Hepatocyte (in vitro differentiated cells): ENCODE measurements around the gene RIN2. TPM values are rescaled to one million over a fixed set of nuclear protein-coding genes. Genes with fewer than 3 reads are reported as not detected.
A peak's percentile ranks its signal among the peaks of the same experiment; 100 is the strongest.
"Not testable (repeated sequence)": the region's sequence is repeated elsewhere in the genome, so short reads cannot be mapped to it uniquely, and the experiment has no call there.

ENCODE experiments used
- DNase-seq: peaks from one replicate; pipeline ENCODE4 v3.0.0-alpha.2; 2016; ENCODE audit warnings: low spot score
- H2AFZ ChIP-seq: fragments of 200-600 bp; sonication (generic); 2 replicates; pipeline ENCODE4 v1.6.0; 2016; ENCODE audit warnings: antibody characterized with exemption, mild to moderate bottlenecking
- H3K27ac ChIP-seq: fragments of 200-600 bp; sonication (generic); 2 replicates; pipeline ENCODE4 v1.5.1; 2016; ENCODE audit warnings: mild to moderate bottlenecking
- H3K27me3 ChIP-seq: fragments of 200-600 bp; sonication (generic); 2 replicates; pipeline ENCODE4 v1.6.1; 2016
- H3K36me3 ChIP-seq: fragments of 200-600 bp; sonication (generic); replicated peaks from 2 replicates; pipeline ENCODE4 v1.5.1; 2016; ENCODE audit warnings: low read depth; ENCODE audit not compliant: insufficient read depth
- H3K4me1 ChIP-seq: fragments of 200-600 bp; sonication (generic); 2 replicates; pipeline ENCODE4 v1.5.1; 2016; ENCODE audit warnings: mild to moderate bottlenecking, moderate library complexity; ENCODE audit not compliant: insufficient read depth
- H3K4me2 ChIP-seq: fragments of 200-600 bp; sonication (generic); 2 replicates; pipeline ENCODE4 v1.6.0; 2016
- H3K4me3 ChIP-seq: fragments of 200-600 bp; sonication (generic); 2 replicates; pipeline ENCODE4 v1.5.1; 2016; ENCODE audit warnings: mild to moderate bottlenecking
- H3K79me2 ChIP-seq: fragments of 200-600 bp; sonication (generic); 2 replicates; pipeline ENCODE4 v1.6.0; 2017; ENCODE audit warnings: mild to moderate bottlenecking
- H3K9me2 ChIP-seq: fragments of 200-600 bp; sonication (generic); replicated peaks from 2 replicates; pipeline ENCODE4 v1.6.0; 2017; ENCODE audit warnings: mild to moderate bottlenecking; ENCODE audit not compliant: insufficient read depth
- H3K9me3 ChIP-seq: fragments of 200-600 bp; sonication (generic); 2 replicates; pipeline ENCODE4 v1.5.1; 2016; ENCODE audit warnings: low read depth, mild to moderate bottlenecking
- H4K20me1 ChIP-seq: fragments of 200-600 bp; sonication (generic); 2 replicates; pipeline ENCODE4 v1.6.0; 2016; ENCODE audit warnings: mild to moderate bottlenecking; ENCODE audit not compliant: insufficient read depth, poor library complexity, severe bottlenecking
- EZH2 ChIP-seq: fragments of 200-600 bp; sonication (generic); IDR thresholded peaks from 2 replicates; pipeline ENCODE4 v1.6.1; 2016; ENCODE audit warnings: antibody characterized with exemption, mild to moderate bottlenecking, borderline replicate concordance
- EZH2phosphoT487 ChIP-seq: fragments of 200-600 bp; sonication (generic); IDR thresholded peaks from one replicate; pipeline ENCODE4 v1.6.1; 2018; ENCODE audit warnings: antibody characterized with exemption, mild to moderate bottlenecking, low read depth, moderate library complexity; ENCODE audit not compliant: unreplicated experiment, severe bottlenecking
- WGBS: methylation state at CpG from one replicate; pipeline ENCODE4 v1.1.6; 2016; ENCODE audit warnings: low lambda C conversion rate; ENCODE audit errors: missing lambda C conversion rate; 5-methylcytosine and 5-hydroxymethylcytosine counted together
- polyA plus RNA-seq: library from polyadenylated mRNA; unstranded; fragments of >200 nt; fragmentation: Nextera tagmentation; extraction: Ambion mirVana; gene quantifications from 2 replicates; pipeline ENCODE4 v1.2.1, GENCODE V29; 2016
- total RNA-seq: library from RNA; depleted of rRNA; stranded (reverse); fragments of >200 nt; gene quantifications from 2 replicates; pipeline ENCODE4 v1.2.3, GENCODE V29; 2014
- TF ChIP-seq, protein P1 (sequence below): fragments of 200-600 bp; sonication (generic); IDR thresholded peaks from 2 replicates; pipeline ENCODE4 v1.5.1; 2016; ENCODE audit warnings: antibody characterized with exemption, mild to moderate bottlenecking; ENCODE audit not compliant: poor library complexity

The RIN2 gene
- total and polyA plus RNA-seq, 2 experiments from 2014 or later: 24.5 to 39.0 TPM

DNA sequence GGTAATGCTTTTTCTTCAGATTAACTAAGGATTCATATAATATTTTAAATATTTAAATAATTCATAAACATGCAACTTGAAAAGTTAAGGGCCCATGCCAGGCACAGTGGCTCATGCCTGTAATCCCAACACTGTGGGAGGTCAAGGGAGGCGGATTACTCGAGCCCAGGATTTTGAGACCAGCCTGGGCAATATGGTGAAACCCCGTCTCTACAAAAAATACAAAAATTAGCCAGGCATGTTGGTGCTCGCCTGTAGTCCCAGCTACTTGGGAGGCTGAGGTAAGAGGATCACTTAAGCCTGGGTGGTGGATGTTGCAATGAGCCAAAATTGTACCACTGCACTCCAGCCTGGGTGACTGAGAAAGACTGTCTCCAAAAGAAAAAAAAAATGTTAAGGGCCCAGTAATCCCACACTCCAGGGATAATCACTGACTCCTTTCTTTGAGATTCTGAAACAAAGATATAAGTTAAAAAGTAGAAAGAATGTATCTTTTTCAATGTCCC lies 7.9 kb upstream of the RIN2 start:
- Histone ChIP-seq H2AFZ (no peak overlapping the region), H3K36me3 (no peaks in the 10 kb centered on the region), H3K27me3 (no peaks in the 10 kb centered on the region), H3K4me1 (peaks cover 8% of the 10 kb centered on the region), H3K9me3 (no peaks in the 10 kb centered on the region), H3K4me2 (no peak overlapping the region), H3K4me3 (no peak overlapping the region), H3K27ac (peak overlapping the region; percentile 84), H3K9me2 (no peaks in the 10 kb centered on the region), H4K20me1 (no peaks in the 10 kb centered on the region), H3K79me2 (no peaks in the 10 kb centered on the region)
- DNase-seq: no peak
- WGBS: 86% methylated on average over 4 of the region's 4 CpGs
- TF ChIP-seq EZH2: no peak
- TF ChIP-seq, protein P1, sequence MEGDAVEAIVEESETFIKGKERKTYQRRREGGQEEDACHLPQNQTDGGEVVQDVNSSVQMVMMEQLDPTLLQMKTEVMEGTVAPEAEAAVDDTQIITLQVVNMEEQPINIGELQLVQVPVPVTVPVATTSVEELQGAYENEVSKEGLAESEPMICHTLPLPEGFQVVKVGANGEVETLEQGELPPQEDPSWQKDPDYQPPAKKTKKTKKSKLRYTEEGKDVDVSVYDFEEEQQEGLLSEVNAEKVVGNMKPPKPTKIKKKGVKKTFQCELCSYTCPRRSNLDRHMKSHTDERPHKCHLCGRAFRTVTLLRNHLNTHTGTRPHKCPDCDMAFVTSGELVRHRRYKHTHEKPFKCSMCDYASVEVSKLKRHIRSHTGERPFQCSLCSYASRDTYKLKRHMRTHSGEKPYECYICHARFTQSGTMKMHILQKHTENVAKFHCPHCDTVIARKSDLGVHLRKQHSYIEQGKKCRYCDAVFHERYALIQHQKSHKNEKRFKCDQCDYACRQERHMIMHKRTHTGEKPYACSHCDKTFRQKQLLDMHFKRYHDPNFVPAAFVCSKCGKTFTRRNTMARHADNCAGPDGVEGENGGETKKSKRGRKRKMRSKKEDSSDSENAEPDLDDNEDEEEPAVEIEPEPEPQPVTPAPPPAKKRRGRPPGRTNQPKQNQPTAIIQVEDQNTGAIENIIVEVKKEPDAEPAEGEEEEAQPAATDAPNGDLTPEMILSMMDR: no peak
- TF ChIP-seq EZH2phosphoT487: no peak

GRCh38 chr20:19750907-19751636 lies 7.0 kb upstream of the RIN2 start:
- Histone ChIP-seq H3K27me3 (no peaks in the 10 kb centered on the region), H3K27ac (peak overlapping the region; percentile 84), H2AFZ (no peak overlapping the region), H3K9me3 (no peaks in the 10 kb centered on the region), H3K36me3 (no peaks in the 10 kb centered on the region), H3K4me2 (peak overlapping the region; percentile 38), H3K79me2 (no peaks in the 10 kb centered on the region), H4K20me1 (no peaks in the 10 kb centered on the region), H3K4me3 (no peak overlapping the region), H3K9me2 (no peaks in the 10 kb centered on the region), H3K4me1 (peaks cover 8% of the 10 kb centered on the region)
- TF ChIP-seq, protein P1: no peak
- no peak for TF ChIP-seq EZH2phosphoT487
- no peak for TF ChIP-seq EZH2
- WGBS: 58% methylated on average over 5 of the region's 5 CpGs
- DNase-seq: peak; percentile 41

DNA sequence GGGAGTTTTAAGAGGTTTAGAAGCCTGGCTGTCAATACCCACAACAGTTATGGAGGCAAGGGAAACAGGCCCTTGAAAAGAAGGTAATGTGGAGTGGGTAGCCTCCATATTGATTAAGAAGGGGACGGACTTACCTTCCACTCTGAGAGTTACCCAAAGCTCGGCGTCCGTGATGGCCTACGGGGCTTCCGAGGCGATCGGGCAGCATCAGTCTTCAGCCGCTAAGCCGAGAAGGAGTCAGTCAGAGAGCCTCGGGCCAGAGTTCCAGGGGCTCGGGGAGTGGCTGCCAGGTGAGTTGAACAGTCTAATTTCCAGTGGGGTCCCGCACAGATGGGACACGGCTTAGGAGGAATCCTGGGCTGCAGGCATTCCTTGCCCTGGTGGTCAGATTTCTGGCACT lies 3.9 kb upstream of the RIN2 start:
- WGBS: 89% methylated on average over 14 of the region's 14 CpGs
- H3K4me3 ChIP-seq, H2AFZ ChIP-seq, H4K20me1 ChIP-seq, H3K27ac ChIP-seq, H3K36me3 ChIP-seq, H3K9me2 ChIP-seq, H3K27me3 ChIP-seq, DNase-seq, H3K79me2 ChIP-seq, H3K4me2 ChIP-seq, H3K9me3 ChIP-seq: not testable (repeated sequence)
- H3K4me1 ChIP-seq: peaks cover 18% of the 10 kb centered on the region

DNA sequence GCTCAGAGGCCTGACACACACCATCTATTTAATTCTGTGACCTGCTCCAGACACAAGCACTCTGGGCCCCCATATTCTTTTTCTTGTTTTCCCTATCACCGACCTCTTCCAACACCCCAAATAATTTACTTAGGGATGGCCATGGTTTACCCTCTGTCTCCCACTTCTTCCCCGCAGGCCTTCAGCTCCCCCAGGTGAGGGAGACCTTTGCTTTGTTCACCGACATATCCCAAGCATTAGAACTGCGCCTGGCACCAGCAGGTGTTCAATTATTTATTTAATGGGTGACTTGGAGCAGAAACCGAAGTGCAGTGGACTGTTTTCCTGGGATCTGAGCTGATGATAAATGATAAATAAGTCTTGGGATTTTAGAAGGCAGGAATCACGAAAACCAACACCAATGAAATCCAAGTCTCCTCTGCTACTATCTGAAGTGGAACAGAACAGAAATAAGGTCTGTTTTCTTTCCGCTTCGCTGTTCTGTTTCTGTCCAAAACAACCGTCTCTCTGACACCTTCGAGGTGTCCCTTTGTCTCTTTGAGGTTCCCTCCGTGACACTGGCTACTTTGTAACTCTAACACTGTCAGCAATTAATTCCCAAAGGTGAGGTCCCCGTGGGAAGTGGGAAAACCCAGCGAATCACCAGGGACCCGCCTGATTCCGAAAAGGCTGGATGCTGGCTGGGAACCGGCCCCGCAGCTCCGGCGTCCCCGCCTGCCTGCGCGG lies 1.1 kb upstream of the RIN2 start:
- H3K9me2 ChIP-seq: no peaks in the 10 kb centered on the region
- TF ChIP-seq, protein P1: peak; percentile 18
- no peak for TF ChIP-seq EZH2
- no peaks in the 10 kb centered on the region for H3K36me3 ChIP-seq
- H3K27me3 ChIP-seq: no peaks in the 10 kb centered on the region
- peak overlapping the region; percentile 96 for H3K4me3 ChIP-seq
- 19% methylated on average over 22 of the region's 22 CpGs for WGBS
- no peak for DNase-seq
- H2AFZ ChIP-seq: peak overlapping the region; percentile 93
- peak overlapping the region; percentile 100 for H3K27ac ChIP-seq
- peaks cover 23% of the 10 kb centered on the region for H3K4me1 ChIP-seq
- no peaks in the 10 kb centered on the region for H4K20me1 ChIP-seq
- H3K79me2 ChIP-seq: peaks cover 17% of the 10 kb centered on the region
- peak overlapping the region; percentile 96 for H3K4me2 ChIP-seq
- no peaks in the 10 kb centered on the region for H3K9me3 ChIP-seq
